Measurements from ENCODE around the gene STARD3.
"Not testable (repeated sequence)": the region's sequence is repeated elsewhere in the genome, so short reads cannot be mapped to it uniquely, and the experiment has no call there.

The STARD3 gene

DNA sequence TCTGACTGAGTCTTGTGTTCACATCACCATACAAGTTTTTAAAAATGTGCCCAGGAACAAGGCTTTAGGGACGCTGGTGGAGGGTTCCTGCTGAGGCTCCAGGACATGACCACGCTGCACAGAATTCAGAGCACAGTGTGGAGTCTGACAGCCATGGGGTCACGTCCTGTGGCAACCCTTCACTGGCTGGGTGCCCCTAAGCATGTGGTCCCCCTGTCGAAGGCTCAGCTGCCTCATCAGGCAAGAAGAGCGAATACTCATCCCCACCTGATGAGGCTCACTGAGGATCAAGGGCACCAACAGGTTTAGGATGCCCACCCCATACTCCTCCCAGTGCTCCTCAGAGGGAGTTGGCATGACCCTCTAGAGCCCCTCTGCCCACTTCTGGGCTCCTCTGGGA lies 37.2 kb downstream of the STARD3 start:
- DNase-seq = no peak

DNA sequence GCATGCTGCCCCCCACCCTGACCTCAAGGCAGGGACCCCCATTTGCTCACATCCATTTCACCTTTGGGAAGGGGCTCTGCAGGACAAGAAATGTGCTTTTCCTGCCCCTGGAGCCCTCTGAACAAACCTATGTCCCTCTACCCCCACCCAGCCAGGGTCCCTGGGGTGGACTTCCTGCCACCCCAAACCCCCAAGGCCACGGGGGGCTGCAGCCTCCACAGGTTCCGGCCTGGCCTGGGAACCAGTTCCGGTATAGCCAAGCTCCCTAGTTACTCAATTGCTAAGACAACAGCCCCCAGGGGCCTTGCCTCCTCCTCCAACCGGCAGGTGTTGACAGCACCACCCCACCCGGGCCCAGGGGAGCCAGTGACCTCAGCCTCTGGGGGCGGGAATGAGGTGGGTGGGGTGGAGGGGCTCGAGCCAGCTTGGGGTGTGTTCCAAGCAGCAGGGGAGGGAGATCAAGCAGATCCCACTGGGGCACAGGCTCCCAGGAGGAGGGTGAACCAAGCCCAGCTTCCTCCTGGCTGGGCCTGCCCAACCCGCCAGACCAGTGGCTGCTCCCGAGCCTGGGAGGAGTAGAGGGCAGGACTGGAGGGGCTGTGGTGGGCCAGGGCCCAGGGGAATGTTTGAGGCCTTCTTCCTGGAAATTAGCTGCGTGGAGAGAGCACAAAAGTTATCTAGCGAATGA lies 37.9 kb downstream of the STARD3 start:
- no peak for DNase-seq

DNA sequence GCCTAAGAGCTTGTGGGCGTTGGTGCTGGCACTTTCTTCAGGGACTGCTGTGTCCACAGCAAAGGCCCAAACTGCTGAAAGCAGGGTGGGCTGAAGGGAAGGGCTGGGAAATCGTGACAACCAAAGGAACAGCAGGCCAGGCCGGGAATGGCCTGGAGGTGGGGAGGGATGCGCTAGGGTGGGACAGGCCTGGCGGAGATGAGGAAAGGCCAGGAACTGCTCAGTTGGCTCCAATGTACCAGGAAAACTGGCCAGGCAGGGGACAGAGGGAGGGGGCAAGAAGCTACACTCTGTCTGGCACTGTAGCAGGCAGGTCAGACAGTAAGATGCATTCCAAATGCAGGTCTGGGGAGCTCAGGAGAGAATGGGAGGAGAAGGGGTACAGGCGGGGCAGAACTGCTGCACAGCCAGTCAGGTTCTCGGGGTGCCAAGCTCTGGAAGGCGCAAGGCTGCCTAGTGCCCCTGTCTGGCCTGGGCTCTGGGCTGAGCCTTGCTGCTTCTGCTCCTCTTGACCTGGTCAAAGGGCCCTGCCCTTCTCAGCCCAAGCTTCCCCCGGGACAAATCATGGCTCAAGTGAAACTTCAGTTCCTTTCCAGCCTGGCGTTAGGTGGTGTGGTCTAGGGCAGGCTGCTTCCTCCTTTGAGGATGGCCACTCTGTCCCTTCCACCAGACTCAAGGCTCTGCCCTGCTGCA lies 38.6 kb downstream of the STARD3 start:
- DNase-seq = no peak

DNA sequence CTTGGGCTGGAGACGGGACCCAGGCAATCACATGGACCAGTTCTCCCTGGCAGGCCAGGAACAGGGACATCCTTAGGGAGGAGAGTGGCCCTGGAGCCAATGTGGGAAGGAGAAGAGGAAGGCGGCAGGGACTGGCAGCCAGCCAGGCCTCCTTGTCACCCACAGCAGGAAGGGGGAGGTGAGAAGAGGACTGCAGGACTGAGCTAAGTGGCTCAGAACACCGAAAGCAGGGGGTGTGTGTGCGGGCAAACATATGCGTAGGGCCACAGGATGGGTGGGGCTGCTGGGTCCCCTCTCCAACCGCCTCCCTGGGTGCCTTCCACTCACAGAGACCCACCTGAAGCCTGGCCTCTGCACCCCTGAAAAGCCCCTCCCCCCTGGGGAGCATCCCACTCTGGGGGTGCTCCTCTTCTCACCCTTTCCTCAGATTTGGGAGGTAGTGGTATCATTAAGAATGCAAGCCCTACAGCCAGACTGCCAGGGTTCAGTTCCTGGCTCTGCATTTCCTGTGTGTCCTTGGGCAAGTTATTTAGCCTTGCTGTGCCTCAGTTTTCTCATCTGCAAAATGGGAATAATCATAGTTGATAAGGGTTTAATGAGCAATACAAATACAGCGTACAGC lies 39.4 kb downstream of the STARD3 start:
- no peak for DNase-seq

DNA sequence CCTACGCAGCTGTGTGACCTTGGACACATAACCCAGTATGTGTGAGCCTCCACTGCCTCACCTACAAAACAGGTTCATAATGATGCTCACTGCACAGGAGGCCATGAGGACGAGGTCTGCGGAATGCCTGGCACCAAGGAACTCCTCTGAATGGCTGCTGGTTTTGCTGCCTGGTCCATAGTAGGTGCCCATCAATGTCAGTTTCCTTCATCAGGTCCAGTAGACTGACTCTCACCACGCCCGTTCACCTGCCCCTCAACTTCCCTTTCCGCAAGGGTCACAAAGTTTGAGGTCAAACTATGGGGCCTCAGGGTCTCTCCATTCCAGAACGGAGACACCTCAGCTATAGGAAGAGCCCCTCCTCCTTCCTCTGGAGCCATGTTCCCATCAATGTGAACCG lies 40.1 kb downstream of the STARD3 start:
- no peak for DNase-seq

DNA sequence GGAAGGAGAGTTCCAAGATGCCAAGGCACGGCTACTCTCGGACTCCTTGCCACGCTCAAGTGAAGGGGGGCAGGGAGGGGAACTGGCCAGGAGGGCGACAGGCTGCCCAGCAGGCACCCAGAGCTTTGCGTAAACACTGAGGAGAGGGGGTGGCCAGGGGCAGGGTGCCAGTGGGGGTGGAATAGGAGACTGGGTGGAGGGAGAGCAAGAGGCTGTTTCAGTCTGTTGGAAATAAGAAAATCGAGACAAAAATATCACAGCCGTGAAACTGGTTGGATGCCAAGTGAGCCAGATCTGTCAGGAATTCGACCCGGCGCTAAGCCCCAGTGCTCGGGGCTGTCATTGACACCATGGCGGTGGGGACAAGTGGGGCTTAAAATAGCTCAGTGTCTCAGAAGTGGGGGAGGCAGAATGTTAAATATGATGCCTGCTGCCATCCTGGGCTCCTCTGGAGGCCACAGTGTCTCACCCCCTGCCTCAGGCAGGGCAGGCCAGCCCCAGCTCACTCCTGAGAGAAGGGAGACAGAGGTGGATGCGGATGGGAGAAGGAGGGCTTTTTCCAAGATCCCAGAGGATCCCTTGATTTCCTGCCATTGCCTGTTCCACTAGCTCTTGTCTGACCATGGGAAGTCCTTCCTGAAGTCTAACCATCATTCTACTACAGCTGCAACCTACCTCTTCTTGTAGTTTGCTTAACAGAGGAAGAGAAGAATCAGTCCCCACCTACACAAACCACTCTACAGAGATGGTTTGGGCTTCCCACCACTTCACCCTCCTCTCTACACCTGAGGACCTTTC lies 40.8 kb downstream of the STARD3 start:
- no peak for DNase-seq

DNA sequence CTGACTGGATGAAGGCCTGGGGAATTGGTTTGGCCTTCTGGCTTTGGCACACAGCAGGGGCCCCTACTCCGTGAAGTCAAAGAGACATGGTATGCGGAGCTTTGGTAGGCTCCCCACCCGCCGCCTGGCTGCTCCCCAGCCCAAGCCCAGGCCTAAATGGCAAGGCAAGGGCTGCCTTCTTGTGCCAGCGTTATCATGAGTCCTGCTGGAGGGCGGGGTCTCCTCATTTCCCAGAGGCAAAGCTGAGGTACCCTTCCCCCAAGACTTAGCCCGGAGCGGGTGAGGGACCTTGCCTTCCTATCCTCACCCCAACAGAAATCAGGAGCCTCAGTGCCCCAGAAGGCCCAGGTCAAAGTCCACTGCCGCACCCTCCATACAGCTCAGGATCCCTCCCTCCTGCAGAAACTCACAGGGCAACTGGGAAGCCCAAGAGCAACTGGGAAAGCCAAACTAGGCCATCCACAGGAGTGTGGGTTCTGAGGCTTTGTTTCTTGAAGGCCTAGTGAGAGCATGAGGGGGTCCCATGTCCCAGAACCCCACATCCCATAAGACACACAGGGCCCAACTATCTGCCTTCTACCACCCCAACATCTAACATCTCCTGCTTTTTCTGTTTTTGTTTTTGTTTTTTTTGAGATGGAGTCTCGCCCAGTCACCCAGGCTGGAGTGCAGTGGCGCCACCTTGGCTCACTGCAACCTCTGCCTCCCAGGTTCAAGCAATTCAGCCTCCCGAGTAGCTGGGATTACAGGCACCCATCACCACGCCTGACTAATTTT lies 41.6 kb downstream of the STARD3 start:
- no peak for DNase-seq

DNA sequence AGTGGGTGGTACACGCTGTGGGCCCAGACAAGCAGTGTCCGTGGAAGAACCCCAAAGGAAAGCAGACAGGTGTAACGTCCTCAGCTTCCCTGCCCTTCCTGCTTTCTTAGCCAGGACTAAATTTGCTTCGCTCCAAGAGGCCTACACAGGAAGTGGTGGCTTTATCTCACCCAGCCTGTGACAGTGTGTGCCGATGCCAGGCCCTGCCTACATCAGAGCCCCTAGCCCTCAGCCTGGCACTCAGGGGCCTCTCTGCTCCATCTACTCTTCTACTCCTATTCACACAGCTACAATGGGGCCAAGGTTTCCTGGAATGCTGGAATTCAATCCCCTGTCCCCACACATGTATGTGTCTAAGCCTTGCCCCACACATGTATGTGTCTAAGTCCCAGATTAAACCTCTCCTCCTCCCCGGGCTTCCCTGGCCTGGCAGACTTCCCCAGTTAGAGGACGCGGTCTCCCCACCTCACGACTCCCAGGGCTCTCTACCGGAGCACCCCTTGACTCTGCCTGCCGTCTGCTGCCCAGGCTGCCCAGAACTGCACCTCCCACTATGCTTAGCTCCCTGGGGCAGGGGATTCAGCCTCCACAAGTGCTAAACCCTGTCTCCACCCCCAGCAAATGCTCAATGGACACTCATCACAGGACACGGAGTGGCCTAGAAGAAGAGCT lies 42.7 kb downstream of the STARD3 start:
- no peak for DNase-seq

DNA sequence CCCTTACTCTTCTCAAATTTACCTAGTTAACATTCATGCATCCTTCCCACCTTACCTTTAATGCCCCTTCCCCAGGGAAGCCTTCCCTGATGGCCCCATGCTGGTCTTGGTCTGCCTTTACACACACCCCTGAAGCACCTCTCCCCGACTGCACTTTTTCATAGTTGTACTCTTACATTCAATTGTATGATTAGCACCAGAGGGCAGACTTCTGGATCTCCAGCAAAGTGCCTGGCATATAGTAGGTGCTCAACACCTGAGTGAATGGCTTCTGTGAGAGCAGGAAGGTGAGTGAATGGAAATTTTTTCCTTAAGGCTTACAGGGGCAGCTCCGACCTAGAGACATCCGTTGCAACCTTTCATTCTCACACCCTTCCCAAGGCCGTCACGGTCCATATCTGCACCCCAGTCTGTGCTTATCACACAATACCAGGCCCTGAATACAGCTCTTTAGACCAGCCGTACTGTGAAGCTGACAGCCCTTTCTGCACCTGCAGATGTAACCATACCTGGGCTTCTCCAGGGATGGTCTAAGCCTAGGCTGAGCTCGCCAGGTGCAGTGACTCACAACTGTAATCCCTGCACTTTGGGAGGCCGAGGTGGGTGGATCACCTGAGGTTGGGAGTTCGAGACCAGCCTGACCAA lies 46.5 kb downstream of the STARD3 start:
- DNase-seq = no peak

DNA sequence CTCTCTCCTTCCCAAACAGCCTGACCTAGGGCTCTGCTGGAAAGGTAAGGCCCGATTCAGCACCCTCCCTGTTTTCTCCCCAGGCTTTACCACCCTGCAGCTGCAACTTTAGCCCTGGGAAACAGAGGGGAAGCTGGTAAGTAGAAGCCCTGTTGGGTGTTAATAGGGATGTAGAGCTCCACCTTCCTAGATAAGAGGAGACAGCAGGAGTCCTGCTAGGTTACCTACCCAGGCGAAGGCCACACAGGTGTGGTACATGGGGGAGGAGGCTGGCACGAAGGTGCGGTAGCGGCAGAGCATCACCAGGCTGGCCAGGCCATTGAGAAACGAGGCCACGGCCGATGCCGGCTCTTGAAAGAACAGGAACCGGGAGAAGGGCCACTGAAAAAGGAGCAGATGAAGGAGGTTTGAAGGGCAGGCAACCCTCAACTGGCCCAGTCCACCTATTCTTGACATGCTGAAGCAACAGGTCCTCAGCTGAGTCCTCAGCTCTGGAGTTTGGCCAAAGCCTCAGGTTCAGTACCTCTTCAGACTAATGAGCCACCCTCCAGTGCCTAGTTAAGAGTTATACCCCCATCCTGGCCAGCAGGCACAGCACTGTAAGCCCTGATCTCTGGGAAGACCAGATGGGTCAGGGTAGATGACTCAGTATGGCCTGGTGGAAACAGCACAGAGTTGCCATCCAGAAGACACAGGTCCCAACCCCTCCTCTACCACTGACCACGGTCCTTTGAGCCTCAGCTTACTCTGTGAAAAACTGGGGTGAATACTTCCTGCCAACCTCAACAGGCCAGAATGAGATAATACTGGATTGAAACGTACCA lies 47.6 kb downstream of the STARD3 start:
- DNase-seq = no peak

DNA sequence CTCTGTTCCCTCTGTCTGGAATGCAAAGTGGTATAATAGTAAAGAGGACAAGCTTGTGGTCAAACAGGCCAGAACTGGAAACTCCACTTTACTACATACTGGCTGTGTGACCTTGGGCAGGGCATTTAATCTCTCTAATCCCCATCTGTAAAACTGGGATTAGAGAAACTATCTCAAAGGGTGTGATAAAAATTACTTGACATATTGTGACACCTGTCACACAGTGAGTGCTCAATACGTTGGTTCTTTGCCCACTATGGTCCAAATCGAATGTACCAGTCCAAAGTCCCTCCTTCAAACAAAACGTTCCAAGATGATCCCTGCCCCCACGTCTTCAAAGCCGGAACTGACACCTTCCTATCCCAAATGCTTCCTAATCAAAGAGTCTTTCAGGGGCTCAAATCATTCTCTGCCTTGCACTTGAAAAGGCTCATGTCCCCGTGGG lies 50.2 kb downstream of the STARD3 start:
- no peak for DNase-seq

DNA sequence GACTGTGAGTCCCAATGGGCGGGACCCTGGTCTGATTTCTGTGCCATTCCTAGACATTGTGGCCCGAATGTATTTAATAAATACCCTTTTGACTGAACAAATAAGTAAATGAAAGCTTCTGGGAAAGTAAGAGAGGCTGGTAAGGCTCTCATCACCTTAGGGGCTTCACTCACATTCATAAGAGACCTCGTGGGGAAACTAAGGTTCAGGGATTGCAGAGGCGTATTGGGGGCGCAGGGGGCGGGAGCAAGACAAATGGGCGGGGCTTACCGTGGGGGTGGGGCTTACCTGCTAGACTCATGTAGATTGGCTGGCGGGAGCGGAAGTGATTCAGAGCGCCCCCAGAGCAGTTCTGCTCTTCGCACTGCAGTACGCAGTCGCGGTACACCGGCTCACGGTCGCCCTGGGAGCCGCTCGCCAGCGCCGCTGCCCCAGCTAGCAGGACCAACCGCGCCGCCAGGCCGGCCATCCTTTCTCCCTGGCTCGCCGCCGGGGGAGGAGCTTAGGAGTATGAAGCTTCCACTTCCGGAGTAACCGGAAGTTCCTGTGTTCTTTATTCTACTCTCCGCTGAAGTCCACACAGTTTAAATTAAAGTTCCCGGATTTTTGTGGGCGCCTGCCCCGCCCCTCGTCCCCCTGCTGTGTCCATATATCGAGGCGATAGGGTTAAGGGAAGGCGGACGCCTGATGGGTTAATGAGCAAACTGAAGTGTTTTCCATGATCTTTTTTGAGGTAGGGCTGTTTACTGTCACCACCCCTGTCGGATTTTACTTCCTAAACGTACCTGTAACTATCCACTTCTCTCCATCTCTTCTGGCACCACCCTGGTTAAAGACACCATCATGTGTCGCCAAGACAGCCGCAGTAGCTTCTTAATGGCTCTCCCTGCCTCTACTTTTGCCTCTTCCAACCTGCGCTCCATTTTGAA lies 50.9 kb downstream of the STARD3 start, which contains the start of gene PGAP3:
TSS of gene PGAP3 (minus strand) at position 512 of the 929 bp plus-strand sequence. CDS start at position 469, 43 bp downstream.
- DNase-seq = peak; percentile 69

DNA sequence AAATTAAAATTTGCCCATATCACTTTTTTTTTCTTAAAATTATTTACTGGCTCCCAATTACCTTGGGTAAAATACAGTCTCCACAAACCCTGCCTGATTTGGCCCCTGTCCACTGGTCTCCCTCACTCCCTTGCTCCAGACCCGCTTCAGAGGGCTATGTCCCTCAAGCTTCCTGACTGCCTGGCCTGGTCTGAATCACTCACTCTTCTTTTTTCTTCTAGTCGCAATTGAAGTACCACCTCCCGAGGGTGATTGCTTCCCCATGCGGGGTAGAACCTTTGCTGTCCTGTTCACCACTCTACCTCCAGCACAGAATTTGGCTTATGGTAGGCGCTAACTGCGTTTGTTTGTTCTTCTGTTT lies 51.5 kb downstream of the STARD3 start:
- no peak for DNase-seq

DNA sequence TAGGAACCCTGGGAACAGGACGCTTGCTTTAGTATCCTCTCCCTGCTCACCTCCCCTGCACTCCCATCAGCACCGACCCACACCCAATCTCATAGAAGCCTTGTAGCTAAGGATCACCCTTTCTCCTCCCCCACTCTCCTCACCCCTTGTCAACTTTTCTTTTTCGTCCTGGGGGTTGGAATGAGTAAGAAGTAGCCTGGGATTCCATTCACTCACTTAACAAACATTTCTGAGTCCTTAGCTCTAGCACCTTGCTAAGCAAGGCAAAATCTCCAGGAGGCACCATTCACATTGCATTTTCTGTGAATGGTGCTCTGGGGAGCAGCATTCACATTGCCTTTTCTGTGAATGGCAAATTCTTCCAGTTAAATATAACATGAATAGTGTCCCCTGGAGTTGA lies 52.0 kb downstream of the STARD3 start:
- no peak for DNase-seq

DNA sequence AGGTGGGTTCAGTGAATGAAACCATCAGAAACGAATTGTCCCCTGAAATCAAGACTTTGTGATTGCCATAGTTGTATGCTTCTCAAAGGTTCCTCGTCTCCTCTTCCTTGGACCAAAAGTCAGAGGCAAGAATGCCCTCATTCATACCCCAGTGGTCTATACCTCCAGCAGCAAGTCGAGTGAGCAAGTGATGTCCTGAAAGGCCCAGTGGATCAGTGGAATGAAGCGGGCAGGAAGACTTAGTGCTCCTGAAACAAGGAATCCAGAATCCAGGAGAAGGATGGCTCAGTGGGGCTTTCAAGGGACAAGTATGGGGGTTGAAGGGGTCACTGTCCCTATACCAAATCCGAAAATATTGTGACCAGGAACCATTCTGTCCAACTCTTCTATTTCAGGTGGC lies 57.6 kb downstream of the STARD3 start:
- no peak for DNase-seq

DNA sequence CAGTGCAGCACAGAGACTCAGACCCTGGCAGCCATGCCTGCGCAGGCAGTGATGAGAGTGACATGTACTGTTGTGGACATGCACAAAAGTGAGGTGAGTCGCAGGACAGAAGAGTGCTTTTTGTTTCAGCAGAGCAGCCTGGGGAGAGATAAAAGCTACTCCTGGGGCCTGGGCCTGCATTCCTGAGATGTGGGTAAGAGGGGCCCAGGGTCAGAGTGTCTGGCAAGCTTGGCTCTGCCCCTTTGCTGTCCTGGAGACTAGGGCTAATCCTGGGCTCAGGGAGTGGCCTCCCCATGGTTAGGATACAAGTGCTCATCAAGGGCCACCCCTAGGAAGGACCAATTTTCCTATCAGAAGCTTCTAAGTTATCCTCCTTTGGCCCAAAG lies 58.1 kb downstream of the STARD3 start:
- no peak for DNase-seq

DNA sequence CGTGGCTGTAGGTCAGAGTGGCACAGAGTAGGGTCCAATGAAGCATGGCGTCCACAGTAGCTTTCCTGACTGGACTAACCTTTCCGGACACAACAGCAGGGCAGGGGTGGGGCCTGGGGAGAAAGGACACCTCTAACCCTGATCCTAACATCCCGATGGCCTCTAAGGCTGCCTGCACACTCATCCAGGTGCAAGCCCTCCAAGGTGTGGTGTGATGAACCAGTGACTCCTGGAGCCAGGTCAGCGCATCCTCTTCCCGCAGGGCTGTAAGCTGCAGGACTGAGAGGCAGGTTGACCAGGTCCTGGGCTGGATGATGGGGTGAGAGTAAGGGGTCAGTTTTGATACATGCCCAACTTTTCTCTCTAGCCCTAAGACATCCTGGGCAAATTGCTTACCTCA lies 59.8 kb downstream of the STARD3 start:
- no peak for DNase-seq

DNA sequence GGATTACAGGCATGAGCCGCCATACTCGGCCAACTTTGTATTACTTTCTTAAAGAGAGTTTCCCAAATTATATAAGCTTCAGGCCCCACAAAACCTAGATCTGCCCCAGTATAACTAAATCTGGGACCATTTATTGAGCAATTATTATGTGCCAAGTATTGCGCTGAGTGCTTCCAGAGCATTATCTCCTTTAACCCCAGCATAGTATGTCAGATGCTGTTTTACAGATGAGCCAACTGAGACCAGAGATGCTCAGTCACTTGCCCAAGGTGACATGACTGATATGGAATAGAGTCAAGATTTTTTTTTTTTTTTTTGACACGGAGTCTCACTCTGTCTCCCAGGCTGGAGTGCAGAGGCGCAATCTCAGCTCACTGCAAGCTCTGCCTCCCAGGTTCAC lies 61.0 kb downstream of the STARD3 start:
- DNase-seq = no peak

DNA sequence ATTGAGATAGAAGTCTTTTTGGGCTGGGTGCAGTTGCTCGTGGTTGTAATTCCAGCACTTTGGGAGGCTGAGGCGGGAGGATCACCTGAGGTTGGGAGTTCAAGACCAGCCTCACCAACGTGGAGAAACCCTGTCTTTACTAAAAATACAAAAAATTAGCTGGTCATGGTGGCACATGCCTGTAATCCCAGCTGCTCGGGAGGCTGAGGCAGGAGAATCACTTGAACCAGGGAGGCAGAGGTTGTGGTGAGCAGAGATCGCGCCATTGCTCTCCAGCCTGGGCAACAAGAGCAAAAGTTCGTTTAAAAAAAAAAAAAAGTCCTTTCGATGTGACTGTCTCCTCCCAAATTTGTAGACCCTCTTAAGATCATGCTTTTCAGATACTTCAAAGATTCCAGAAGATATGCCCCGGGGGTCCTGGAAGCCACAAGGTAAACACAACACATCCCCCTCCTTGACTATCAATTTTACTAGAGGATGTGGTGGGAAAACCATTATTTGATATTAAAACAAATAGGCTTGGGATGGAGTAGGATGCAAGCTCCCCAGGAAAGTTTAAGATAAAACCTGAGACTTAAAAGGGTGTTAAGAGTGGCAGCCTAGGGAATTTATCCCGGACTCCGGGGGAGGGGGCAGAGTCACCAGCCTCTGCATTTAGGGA lies 62.3 kb downstream of the STARD3 start:
- not testable (repeated sequence) for DNase-seq
